ES-I3 (cell line): ENCODE measurements around the gene AKAP13.
"Not testable (repeated sequence)": the region's sequence is repeated elsewhere in the genome, so short reads cannot be mapped to it uniquely, and the experiment has no call there.

ENCODE experiments used
- H3K36me3 ChIP-seq: 2 replicates; pipeline ENCODE4 v1.6.1; 2013; ENCODE audit warnings: mild to moderate bottlenecking, low read length, control low read depth, moderate library complexity; ENCODE audit not compliant: insufficient read depth
- H3K4me1 ChIP-seq: 2 replicates; pipeline ENCODE4 v1.6.1; 2013; ENCODE audit warnings: mild to moderate bottlenecking, control low read depth, low read length; ENCODE audit not compliant: insufficient read depth
- H3K9ac ChIP-seq: 2 replicates; pipeline ENCODE4 v1.6.1; 2013; ENCODE audit warnings: low read depth, mild to moderate bottlenecking, low read length, moderate library complexity
- H3K9me3 ChIP-seq: 2 replicates; pipeline ENCODE4 v1.6.1; 2013; ENCODE audit warnings: mild to moderate bottlenecking, low read length, moderate library complexity; ENCODE audit not compliant: control insufficient read depth, insufficient read depth

Gene AKAP13

DNA sequence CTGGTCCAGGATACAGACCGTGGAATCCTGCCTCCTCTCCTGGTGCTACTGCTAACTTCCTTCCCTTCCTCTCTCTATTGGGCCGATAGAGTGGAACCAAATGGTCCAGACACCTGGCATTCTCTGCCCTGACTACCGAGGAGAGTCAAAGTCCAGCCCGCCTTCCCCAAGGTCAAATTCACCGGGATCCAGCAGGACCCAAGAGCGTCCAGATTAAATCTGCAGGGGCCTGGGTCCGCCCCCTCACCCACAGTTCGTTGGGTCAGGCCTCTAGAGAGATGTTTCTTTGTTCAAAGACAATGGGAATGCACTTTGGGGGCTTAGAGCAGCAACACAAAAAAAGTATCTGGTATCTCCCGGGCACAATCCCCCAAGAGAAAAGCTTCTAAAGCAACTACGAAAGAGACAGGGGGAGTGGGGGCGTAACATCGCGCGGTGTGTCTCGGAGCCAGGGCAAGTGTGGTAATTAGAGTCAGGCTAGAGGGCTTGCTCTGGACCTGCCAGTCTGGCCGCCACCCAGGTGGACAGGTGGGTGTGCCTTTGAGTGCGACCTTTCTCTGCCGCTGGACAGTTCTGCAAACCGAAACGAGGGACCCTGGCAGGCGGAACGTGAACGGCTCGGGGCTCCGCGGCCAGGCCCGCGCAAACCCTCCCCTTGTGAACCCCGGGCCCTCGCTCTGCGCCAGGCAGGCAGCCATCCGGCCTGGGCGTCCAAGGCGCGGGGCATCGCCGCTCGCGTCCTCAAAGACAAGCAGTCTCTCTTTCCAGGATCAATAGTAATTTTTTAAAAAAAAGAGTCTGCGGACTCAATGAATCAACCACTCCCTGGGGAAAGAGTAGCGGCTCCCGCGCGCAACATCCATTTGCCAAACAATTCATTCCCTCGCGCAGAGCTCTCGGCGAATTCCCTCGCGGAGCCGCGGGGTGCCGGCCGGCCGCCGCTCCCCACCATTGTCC is 413.5 kb downstream of the AKAP13 start:
- H3K9me3 ChIP-seq = no peaks in the 10 kb centered on the region
- H3K36me3 ChIP-seq = no peaks in the 10 kb centered on the region
- H3K4me1 ChIP-seq = peaks cover 9% of the 10 kb centered on the region
- H3K9ac ChIP-seq = peak overlapping the region; percentile 91

DNA sequence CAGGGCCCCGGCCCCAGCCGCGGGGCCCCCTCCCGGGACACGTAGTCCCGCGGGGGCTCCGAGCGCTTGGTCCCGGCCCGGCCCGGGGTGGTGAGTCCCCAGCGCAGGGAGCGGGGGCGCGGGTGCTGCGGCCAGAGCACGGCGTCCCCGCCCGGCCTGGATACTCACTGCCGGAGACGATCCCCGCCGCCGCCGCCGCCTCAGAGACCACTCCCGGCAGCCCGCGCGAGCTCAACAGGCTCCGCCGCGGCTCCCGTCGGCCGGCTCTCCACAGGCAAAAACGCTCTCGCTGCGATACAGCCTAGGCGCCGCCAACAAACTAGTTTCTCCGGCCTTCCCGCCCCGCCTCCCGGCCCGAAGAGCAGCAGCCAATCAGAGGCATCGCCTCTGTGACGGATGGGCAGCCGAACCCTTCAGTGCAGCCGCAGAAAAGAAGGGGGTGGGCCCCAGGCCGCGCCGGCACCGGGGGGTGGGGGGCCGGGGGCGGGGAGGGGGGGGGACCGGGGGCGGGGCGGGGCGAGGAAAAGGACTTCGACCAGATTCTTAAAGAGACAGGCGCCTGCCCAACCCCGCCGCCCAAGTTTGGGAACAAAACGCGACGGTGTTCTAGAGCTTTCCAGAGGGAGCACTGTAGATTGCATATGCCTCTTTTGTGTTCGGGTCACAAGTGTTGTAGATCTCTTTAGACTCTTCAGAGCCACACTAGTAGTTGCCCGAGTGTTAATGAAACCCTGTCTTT is 414.4 kb downstream of the AKAP13 start, which contains the start of gene KLHL25:
Gene KLHL25, minus strand, starts transcription at position 328 of the 739 bp plus-strand sequence. CDS start 25,115 bp downstream, outside the sequence.
- Histone ChIP-seq H3K9ac (peak within 1 kb of the TSS; percentile 91), H3K4me1 (peaks cover 9% of the 10 kb centered on the region), H3K9me3 (no peaks in the 10 kb centered on the region), H3K36me3 (no peaks in the 10 kb centered on the region)

DNA sequence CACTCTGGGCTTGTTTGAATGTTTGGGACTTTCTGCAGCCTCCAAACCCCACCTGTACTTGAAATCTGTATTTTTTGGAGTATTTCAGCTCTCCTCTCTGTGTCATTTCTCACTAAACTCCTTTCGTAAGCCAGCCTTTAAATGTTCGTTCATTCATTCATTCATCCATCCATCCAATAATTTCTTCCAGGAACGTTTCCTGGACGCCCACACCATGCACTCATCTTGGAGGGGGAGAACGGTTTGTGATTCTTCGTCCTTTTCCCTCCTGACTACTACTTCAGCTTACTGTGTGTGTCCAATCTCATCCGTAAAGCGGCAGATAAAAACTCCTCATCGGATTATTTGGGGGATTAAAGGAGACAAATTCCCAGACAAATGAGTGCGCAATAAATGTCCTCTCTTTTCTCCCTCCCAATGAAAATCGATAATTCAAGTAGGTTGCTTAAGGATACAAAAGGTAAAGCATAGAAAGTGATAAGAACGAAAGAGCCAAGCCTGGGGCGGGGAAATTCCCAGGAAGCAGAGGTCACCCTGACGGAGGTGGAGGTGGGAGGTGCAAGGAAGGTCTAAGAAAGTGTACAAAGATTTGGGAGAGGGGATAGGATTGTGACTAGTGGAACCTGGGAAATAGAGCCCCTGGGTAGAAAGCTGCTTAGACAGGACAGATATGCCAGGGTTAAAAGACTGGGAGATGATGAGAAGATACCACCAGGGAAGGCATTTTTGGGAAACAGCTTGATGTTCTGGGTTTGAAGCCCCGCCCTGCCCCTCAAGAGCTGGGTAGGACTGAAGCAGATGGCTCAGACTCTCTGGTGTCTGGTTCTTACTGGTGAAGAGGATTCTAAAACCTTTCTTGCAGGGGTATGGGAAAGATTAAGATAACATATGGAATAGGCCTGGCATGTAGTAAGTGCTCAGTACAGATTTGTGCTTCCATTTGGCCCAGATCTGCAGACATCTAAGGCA is 415.2 kb downstream of the AKAP13 start:
- Histone ChIP-seq H3K36me3 (no peaks in the 10 kb centered on the region), H3K4me1 (peaks cover 9% of the 10 kb centered on the region), H3K9me3 (no peaks in the 10 kb centered on the region), H3K9ac (peak overlapping the region; percentile 62)

DNA sequence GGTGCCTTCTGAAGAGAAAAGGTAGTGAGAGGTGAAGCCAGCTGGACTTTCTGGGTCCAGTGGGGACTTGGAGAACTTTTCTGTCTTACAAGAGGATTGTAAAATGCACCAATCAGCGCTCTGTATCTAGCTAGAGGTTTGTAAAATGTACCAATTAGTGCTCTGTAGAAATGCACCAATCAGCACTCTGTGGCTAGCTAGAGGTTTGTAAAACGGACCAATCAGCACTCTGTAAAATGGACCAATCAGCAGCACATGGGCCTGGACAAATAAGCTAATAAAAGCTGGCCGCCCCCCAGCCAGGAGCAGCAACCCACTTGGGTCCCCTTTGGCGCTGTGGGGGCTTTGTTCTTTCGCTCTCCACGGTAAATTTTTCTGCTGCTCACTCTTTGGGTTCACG is 416.0 kb downstream of the AKAP13 start:
- not testable (repeated sequence) for H3K4me1 ChIP-seq, H3K9me3 ChIP-seq, H3K9ac ChIP-seq, H3K36me3 ChIP-seq
